ENCODE measurements around the gene PRSS8.
"Not testable (repeated sequence)": the region's sequence is repeated elsewhere in the genome, so short reads cannot be mapped to it uniquely, and the experiment has no call there.

Gene PRSS8

GRCh38 chr16:31135535-31136286 is at the start of gene PRSS8:
TSS of gene PRSS8 (minus strand) at chr16:31135727. CDS start at chr16:31135498, 229 bp downstream.
- DNase-seq: no peak

GRCh38 chr16:31184888-31185287 is 49.4 kb upstream of the PRSS8 start:
- DNase-seq: no peak

- no peak for DNase-seq
Measured at GRCh38 chr16:31183432-31184428, 48.2 kb upstream of the PRSS8 start.

- DNase-seq: no peak
Measured at GRCh38 chr16:31182391-31182790, 46.9 kb upstream of the PRSS8 start.

- peak in 2 of 6 experiments; percentile 38 to 46 for DNase-seq
Measured at GRCh38 chr16:31181102-31181830, 45.7 kb upstream of the PRSS8 start.

- DNase-seq: peak; percentile 86 to 100 (median 94)
Measured at GRCh38 chr16:31179747-31180459, 44.4 kb upstream of the PRSS8 start, which contains the start of gene FUS. TSS of gene FUS (plus strand) at chr16:31180139. CDS start at chr16:31180215, 76 bp downstream.

- DNase-seq: peak in 1 of 6 experiments; percentile 55
Measured at GRCh38 chr16:31179219-31179746, 43.8 kb upstream of the PRSS8 start.

- peak; percentile 29 to 74 (median 56) for DNase-seq
Measured at GRCh38 chr16:31177136-31177535, 41.6 kb upstream of the PRSS8 start.

GRCh38 chr16:31170048-31170447 is 34.5 kb upstream of the PRSS8 start:
- DNase-seq: not testable (repeated sequence)

GRCh38 chr16:31168848-31169247 is 33.3 kb upstream of the PRSS8 start:
- no peak for DNase-seq

GRCh38 chr16:31167315-31167714 is 31.8 kb upstream of the PRSS8 start:
- no peak for DNase-seq

- DNase-seq: no peak
Measured at GRCh38 chr16:31157136-31157535, 21.6 kb upstream of the PRSS8 start.

GRCh38 chr16:31150976-31151375 is 15.4 kb upstream of the PRSS8 start:
- DNase-seq: not testable (repeated sequence)

- no peak for DNase-seq
Measured at GRCh38 chr16:31149894-31150890, 14.7 kb upstream of the PRSS8 start, which contains the start of gene PRSS36. TSS of gene PRSS36 (minus strand) at chr16:31150066. CDS start at chr16:31150035, 31 bp downstream.

GRCh38 chr16:31149332-31149731 is 13.8 kb upstream of the PRSS8 start:
- DNase-seq: no peak

- no peak for DNase-seq
Measured at GRCh38 chr16:31148896-31149295, 13.4 kb upstream of the PRSS8 start.

GRCh38 chr16:31148281-31148728 is 12.8 kb upstream of the PRSS8 start:
- DNase-seq: no peak

- DNase-seq: no peak
Measured at GRCh38 chr16:31147574-31147973, 12.0 kb upstream of the PRSS8 start.

- DNase-seq: no peak
Measured at GRCh38 chr16:31145398-31145990, 10.0 kb upstream of the PRSS8 start.

GRCh38 chr16:31144418-31144817 is 8.9 kb upstream of the PRSS8 start:
- not testable (repeated sequence) for DNase-seq
